ENCODE measurements around the gene HBZ. TPM values are rescaled to one million over a fixed set of nuclear protein-coding genes. Genes with fewer than 3 reads are reported as not detected.

Gene HBZ
- total and polyA plus RNA-seq, 2 of the 8 experiments (the other 6 are each of a cell fraction or from before 2014, with no cell fraction given): 0.12 TPM; not detected in 1

DNA sequence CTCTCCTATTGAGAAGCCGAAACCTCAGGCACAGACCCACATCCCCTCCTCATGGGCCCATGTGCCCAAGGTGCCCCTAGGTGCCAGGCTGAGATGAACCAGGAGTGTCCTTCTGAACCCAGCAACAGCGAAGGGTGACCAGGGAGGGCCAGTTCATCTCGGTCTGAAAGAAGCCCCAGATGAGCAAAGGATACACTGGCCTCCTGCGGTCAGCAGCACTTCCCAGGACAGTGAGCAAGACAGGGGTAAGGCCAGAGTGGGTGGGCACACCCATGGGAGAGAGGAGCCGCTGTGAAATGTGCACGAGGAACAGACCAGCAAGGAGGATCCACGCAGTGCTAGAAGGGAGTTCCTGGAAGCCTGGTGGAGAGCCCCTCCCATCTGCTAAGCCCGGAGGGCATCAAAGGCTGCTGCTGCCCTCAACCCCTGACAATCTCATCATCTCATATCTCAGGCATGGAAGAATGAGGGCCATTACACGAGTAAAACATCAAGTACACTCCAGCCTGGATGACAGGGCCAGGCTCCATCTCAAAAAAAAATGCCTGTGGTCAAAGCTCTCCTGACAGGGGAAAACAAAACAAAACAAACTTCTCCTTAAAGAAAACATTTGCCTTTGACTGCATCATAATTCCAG is 3.3 kb upstream of the HBZ start:
- Histone ChIP-seq H4K8ac (ENCODE audit: extremely low read depth, insufficient read depth, low read length) (no peak overlapping the region), H4K5ac (ENCODE audit: insufficient read length, low read depth, low read length) (no peak overlapping the region), H2AK5ac (ENCODE audit: low read depth, low read length) (no peak overlapping the region), H3K27ac (ENCODE audit: low read depth, low read length) (no peak overlapping the region), H2BK12ac (ENCODE audit: low read depth, low read length) (no peak overlapping the region), H2BK15ac (ENCODE audit: low read length) (no peak overlapping the region), H4K20me1 (replicated peaks in 1 of 2; ENCODE audit: control insufficient read depth in 1 of 2, insufficient read depth in 2 of 2, low read length in 2 of 2) (no peaks in the 10 kb centered on the region), H3K14ac (ENCODE audit: insufficient read length) (no peak overlapping the region), H2BK20ac (ENCODE audit: low read length) (no peak overlapping the region), H3K23ac (ENCODE audit: insufficient read length) (no peak overlapping the region), H3K9ac (replicated peaks in 1 of 4; ENCODE audit: extremely low read depth in 1 of 4, low read depth in 3 of 4, low read length in 3 of 4) (0 out of 7 replicates have a peak overlapping the region, but pooled peaks of 1 of the 4 experiments have one; percentile 40), H3K4me1 (replicated peaks in 1 of 4; ENCODE audit: control insufficient read depth in 3 of 4, insufficient read depth in 4 of 4, low read length in 3 of 4) (no peaks in the 10 kb centered on the region), H4K91ac (replicated peaks; ENCODE audit: insufficient read length, low read length) (no peak overlapping the region), H2BK120ac (replicated peaks; ENCODE audit: low read depth, low read length) (no peak overlapping the region), H3K79me1 (ENCODE audit: low read depth, low read length) (no peaks in the 10 kb centered on the region), H3K9me3 (ENCODE audit: insufficient read depth in 2 of 2, low read depth in 1 of 2, low read length in 1 of 2) (no peaks in the 10 kb centered on the region), H3K56ac (replicated peaks; ENCODE audit: insufficient read length, low read depth, low read length) (no peak overlapping the region), H3K23me2 (ENCODE audit: low read depth, low read length) (no peaks in the 10 kb centered on the region), H2AFZ (ENCODE audit: low read length) (no peak overlapping the region), H2BK5ac (ENCODE audit: low read depth, low read length) (no peak overlapping the region), H3K27me3 (replicated peaks in 1 of 4; ENCODE audit: control insufficient read depth in 3 of 4, extremely low read depth in 1 of 4, insufficient read depth in 3 of 4, low read length in 3 of 4) (peaks cover 0 to 11% (median 7%) of the 10 kb centered on the region in 4 experiments; a peak in 6 of 7 replicates), H3K4me2 (ENCODE audit: insufficient read depth in 1 of 2, low read depth in 2 of 2, low read length in 2 of 2) (no peak overlapping the region), H3K79me2 (ENCODE audit: control insufficient read depth in 1 of 2, insufficient read depth in 2 of 2, low read length in 2 of 2) (no peaks in the 10 kb centered on the region), H3K18ac (ENCODE audit: extremely low read depth, low read length) (no peak overlapping the region), H3K4ac (replicated peaks; ENCODE audit: insufficient read length, low read depth, low read length) (no peak overlapping the region), H3K36me3 (ENCODE audit: control insufficient read depth in 2 of 4, insufficient read depth in 4 of 4, low read length in 3 of 4) (no peaks in the 10 kb centered on the region), H3K4me3 (ENCODE audit: extremely low read depth in 1 of 4, insufficient read depth in 2 of 4, low read depth in 3 of 4, low read length in 4 of 4) (no peak overlapping the region)
- TF ChIP-seq, protein P1, sequence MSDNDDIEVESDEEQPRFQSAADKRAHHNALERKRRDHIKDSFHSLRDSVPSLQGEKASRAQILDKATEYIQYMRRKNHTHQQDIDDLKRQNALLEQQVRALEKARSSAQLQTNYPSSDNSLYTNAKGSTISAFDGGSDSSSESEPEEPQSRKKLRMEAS (IDR thresholded peaks at IDR 0.05): no peak
- TF ChIP-seq CTBP2 (IDR thresholded peaks at IDR 0.05; ENCODE audit: borderline replicate concordance, insufficient read depth, insufficient read length, low read length) (no peak), TAF1 (IDR thresholded peaks at IDR 0.05; ENCODE audit: low read depth, low read length) (no peak), POLR2AphosphoS5 (IDR thresholded peaks at IDR 0.05; ENCODE audit: low read depth, low read length) (no peak), CREB1 (IDR thresholded peaks at IDR 0.05) (no peak), CHD1 (IDR thresholded peaks at IDR 0.05; ENCODE audit: low read depth, low read length) (no peak), ATF3 (IDR thresholded peaks at IDR 0.05; ENCODE audit: insufficient read depth, low read depth, low read length) (no peak), TCF12 (IDR thresholded peaks at IDR 0.05; ENCODE audit: low read depth, low read length) (no peak), FOSL1 (IDR thresholded peaks at IDR 0.05; ENCODE audit: insufficient read depth, low read depth, low read length) (no peak), CBX8 (IDR thresholded peaks at IDR 0.05; ENCODE audit: borderline replicate concordance, low read depth, low read length) (no peak), POU5F1 (IDR thresholded peaks at IDR 0.05; ENCODE audit: low read depth, low read length) (no peak)
- 83% methylated on average over 9 of the region's 9 CpGs; no CpG with 5 or more reads in 1 of the 2 experiments for WGBS, 2 experiments (ENCODE audit: extremely low coverage in 1 of 2, insufficient coverage in 1 of 2, insufficient read length in 1 of 2, insufficient replicate concordance in 2 of 2, low coverage in 1 of 2, low lambda C conversion rate in 2 of 2, missing lambda C conversion rate in 1 of 2)
- FAIRE-seq: no peak
- no peak for DNase-seq (ENCODE audit: low read depth in 1 of 2, low spot score in 2 of 2)
- CTCF ChIA-PET (ENCODE audit: partially characterized antibody): interaction anchor here (0.9 to 3.1 kb wide), 2 partner anchors 32 to 33 kb away, joined by 3 to 18 read pairs; no protein-coding TSS in a partner anchor
- POLR2A ChIA-PET (ENCODE audit: partially characterized antibody): interaction anchor here (1.2 kb wide), 1 partner anchor 31 kb away, joined by 3 read pairs; no protein-coding TSS in a partner anchor
